Subcutaneous abdominal adipose tissue (tissue), 5 donors: Measurements from ENCODE around the gene PDE1A.

Experiments
- H3K27ac ChIP-seq: one replicate; pipeline ENCODE4 v1.7.0; 2013; ENCODE audit warnings: low read depth, mild to moderate bottlenecking, inconsistent platforms, low read length, moderate library complexity
- H3K27me3 ChIP-seq, 5 donors: one replicate each; pipeline ENCODE4 v1.7.0; 2013; ENCODE audit warnings: low read length in 5 of 5, inconsistent platforms in 1 of 5; ENCODE audit not compliant: control insufficient read depth in 5 of 5, insufficient read depth in 4 of 5
- H3K36me3 ChIP-seq, 5 donors: one replicate each; pipeline ENCODE4 v1.7.0; 2013; ENCODE audit warnings: low read length in 5 of 5; ENCODE audit not compliant: control insufficient read depth in 5 of 5, insufficient read depth in 5 of 5
- H3K4me1 ChIP-seq, 5 donors: one replicate each; pipeline ENCODE4 v1.7.0; 2013; ENCODE audit warnings: low read length in 5 of 5, mild to moderate bottlenecking in 3 of 5, moderate library complexity in 1 of 5; ENCODE audit not compliant: control insufficient read depth in 5 of 5, insufficient read depth in 5 of 5
- H3K4me3 ChIP-seq, 5 donors: one replicate each; pipeline ENCODE4 v1.7.0; 2013; ENCODE audit warnings: low read length in 5 of 5, low read depth in 1 of 5
- H3K9ac ChIP-seq, 5 donors: one replicate each; pipeline ENCODE4 v1.7.0; 2013; ENCODE audit warnings: low read length in 5 of 5, mild to moderate bottlenecking in 4 of 5, moderate library complexity in 3 of 5
- H3K9me3 ChIP-seq, 5 donors: one replicate each; pipeline ENCODE4 v1.7.0; 2013; ENCODE audit warnings: low read length in 5 of 5; ENCODE audit not compliant: control insufficient read depth in 5 of 5
- donor health status: healthy.
- donor health status: healthy.
- donor health status: healthy.
- donor health status: healthy.
- donor health status: healthy.

Gene PDE1A

DNA sequence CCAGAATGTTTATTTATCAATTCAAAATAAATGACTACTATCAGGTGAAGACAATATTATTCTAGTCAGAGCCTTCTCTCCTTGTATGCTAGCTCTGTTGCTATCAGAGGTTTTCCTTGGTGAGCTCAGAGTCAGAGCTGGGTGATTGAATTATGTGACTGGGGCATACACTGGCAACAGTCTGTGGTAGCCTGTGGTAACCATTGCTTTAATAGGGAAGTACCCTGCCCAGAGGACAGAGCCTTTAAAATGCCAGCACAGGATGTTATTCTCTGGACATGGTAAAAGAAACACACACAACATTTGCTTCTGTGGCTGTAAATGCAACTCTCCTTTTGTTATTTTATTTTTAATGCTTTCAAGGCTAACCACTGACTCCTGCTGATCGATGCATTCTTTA is 316.5 kb downstream of the PDE1A start:
- Histone ChIP-seq H3K4me1 (no peaks in the 10 kb centered on the region), H3K36me3 (no peaks in the 10 kb centered on the region), H3K27me3 (no peaks in the 10 kb centered on the region), H3K9me3 (peaks cover 0 to 2% (median 0%) of the 10 kb centered on the region in 5 donors), H3K9ac (no peak overlapping the region), H3K4me3 (no peak overlapping the region), H3K27ac (no peak overlapping the region)

- peaks cover 0 to 2% (median 0%) of the 10 kb centered on the region in 5 donors for H3K9me3 ChIP-seq
- H3K9ac ChIP-seq = no peak overlapping the region
- no peaks in the 10 kb centered on the region for H3K36me3 ChIP-seq
- no peaks in the 10 kb centered on the region for H3K27me3 ChIP-seq
- no peak overlapping the region for H3K27ac ChIP-seq
- no peaks in the 10 kb centered on the region for H3K4me1 ChIP-seq
- H3K4me3 ChIP-seq = no peak overlapping the region
Measured at GRCh38 chr2:182103526-182103925, 323.3 kb downstream of the PDE1A start.

GRCh38 chr2:182101263-182101662 is 325.6 kb downstream of the PDE1A start:
- Histone ChIP-seq H3K27ac (no peak overlapping the region), H3K36me3 (no peaks in the 10 kb centered on the region), H3K4me1 (no peaks in the 10 kb centered on the region), H3K27me3 (no peaks in the 10 kb centered on the region), H3K9me3 (no peaks in the 10 kb centered on the region), H3K4me3 (no peak overlapping the region), H3K9ac (no peak overlapping the region)

DNA sequence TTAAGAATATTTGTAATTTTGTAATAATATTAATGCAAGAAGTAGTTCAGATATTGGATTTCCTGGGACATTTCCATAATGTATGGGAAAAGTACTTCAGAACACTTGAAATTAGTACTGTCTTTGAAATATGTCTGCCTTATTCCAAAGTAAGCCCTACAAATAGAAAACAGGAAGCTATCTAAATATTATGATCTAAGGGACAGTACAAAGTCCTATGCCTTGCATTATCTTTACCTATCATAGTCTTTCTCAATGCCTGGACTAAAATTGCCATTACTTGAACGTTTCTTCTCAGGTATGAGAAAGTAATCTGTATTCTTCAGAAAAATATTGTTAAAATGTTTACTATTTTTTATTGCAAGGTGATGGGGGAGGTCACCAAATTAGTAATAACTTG is 328.2 kb downstream of the PDE1A start:
- Histone ChIP-seq H3K9me3 (no peaks in the 10 kb centered on the region), H3K4me1 (no peaks in the 10 kb centered on the region), H3K36me3 (no peaks in the 10 kb centered on the region), H3K4me3 (no peak overlapping the region), H3K27ac (no peak overlapping the region), H3K9ac (no peak overlapping the region), H3K27me3 (no peaks in the 10 kb centered on the region)

DNA sequence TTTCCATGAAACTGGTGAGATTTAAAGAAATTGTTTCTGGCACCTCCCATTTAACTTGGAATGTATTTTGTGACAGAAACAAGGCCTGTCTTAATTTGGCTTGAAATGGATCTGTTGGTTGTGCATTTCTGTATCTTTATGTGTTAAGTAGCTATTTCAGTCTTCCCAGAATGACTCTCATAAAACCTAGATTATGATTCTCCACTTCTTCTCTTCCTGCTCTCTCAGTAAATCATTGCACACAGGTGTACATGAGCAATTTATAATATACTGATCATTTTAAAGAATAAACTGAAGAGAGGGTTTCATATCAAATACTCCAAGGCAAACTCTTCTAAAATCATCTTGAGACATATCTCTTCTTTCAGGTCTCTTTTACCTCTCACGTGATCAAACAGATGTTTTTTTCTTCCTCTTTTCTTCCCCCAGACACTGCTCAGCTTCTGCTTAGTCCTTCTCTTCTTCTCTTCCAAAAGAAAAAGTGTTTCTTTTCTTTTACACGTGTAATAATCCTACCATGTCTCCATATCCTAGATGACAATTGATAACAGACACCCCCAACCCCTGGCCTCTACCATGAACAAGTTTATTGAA is 329.2 kb downstream of the PDE1A start:
- Histone ChIP-seq H3K27me3 (no peaks in the 10 kb centered on the region), H3K9ac (no peak overlapping the region), H3K4me1 (no peaks in the 10 kb centered on the region), H3K36me3 (no peaks in the 10 kb centered on the region), H3K9me3 (peaks cover 0 to 3% (median 0%) of the 10 kb centered on the region in 5 donors), H3K27ac (no peak overlapping the region), H3K4me3 (no peak overlapping the region)

- Histone ChIP-seq H3K4me3 (no peak overlapping the region), H3K36me3 (no peaks in the 10 kb centered on the region), H3K27ac (no peak overlapping the region), H3K4me1 (no peaks in the 10 kb centered on the region), H3K9ac (no peak overlapping the region), H3K27me3 (no peaks in the 10 kb centered on the region), H3K9me3 (peaks cover 0 to 3% (median 0%) of the 10 kb centered on the region in 5 donors)
Measured at GRCh38 chr2:182090486-182090885, 336.4 kb downstream of the PDE1A start.
